Fibroblast of skin of right biceps (primary cell): Measurements from ENCODE around the gene ADCY9.
"Not testable (repeated sequence)": the region's sequence is repeated elsewhere in the genome, so short reads cannot be mapped to it uniquely, and the experiment has no call there.

Experiments
- DNase-seq: peaks from one replicate; pipeline ENCODE4 v3.0.0-alpha.2; 2013

The ADCY9 gene

GRCh38 chr16:3945751-3946603, 170.3 kb downstream of the ADCY9 start:
- DNase-seq = peak; percentile 99

DNA sequence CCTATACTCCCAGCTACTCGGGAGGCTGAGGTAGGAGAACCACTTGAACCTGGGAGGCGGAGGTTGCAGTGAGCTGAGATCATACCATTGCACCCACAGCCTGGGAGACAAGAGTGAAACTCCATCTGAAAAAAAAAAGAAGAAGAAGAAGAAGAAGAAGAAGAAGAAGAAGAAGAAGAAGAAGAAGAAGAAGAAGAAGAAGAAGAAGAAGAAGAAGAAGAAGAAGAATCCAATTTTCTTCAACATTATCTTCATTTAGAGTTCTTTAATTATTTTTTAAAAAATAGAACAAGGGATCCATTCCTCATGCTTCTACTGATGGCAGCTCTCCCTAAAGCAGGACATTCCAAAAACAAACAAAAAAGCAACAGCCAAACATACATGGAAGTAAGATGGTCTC, 171.8 kb downstream of the ADCY9 start:
- not testable (repeated sequence) for DNase-seq

GRCh38 chr16:3942146-3942545, 174.1 kb downstream of the ADCY9 start:
- not testable (repeated sequence) for DNase-seq

GRCh38 chr16:3938843-3939624, 177.2 kb downstream of the ADCY9 start:
- DNase-seq = peak; percentile 94

DNA sequence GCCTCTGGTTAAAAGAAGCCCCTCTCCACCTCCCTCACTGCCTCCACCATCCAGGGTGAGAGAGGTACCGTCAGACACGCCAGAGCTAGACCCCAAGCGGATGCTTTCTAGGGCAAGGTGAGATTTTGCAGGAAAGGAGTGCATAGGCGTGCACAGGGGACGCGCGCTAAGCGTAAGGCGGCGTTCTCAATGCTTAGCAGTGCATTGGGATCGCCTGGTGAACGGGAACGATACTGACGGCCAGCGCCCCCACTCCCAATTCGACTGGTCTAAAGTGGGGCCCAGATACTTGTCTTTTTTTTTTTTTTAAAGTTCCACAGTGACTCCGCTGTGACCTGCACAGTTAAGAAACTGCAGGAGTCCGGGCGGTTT, 177.8 kb downstream of the ADCY9 start:
- no peak for DNase-seq

DNA sequence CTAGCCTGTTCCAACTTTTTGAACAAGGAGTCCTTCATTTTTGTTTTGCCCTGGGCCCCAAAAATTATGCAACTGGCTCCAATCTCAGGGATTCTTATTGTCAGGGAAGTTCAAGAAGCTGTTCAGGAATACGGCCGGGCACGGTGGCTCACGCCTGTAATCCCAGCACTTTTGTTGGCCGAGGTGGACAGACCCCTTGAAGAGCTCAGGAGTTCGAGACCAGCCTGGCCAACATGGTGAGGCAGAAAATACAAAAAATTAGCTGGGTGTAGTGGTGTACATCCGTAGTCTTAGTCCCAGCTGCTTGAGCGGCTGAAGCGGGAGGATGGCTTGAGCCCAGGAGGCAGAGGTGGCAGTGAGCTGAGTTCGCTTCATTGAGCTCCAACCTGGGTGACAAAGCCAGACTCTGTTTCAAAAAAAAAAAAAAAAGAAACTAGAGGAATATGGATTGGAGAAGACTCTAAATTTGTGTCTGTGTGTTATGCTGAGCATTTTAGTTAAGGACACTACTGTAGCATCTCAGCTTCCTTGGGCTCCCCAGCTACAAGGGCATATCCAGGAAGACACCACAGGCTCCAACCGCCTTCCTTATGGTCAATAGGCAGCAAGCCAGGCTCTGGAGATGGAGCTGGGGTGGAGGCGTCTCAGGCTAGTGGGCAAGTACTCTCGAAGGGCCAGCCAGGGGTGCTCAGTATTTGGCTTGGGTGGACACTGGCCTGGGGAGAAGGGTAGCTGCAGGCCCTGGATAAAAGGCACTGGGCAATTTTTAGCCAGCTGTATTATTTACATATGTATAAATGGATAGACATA, 179.0 kb downstream of the ADCY9 start:
- DNase-seq = no peak

DNA sequence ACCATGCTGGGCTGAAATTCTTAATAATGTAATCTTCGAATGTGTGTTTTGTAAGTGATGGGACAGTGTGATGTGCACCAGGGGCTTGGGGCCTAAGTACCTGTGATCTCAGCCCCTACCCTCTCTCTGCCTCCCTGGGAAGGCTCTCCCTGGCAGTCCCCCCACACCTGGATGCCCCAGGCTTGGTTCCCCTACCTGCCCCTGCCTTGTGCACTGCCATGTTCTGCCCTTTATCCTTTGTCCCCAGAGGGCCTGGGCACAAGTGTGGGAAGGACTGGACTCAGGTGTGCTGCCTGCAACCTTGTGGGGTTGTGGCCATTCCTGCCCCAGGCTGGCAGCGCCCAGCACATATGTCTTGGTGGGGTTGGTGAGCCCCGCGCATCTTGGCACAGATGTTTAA, 180.3 kb downstream of the ADCY9 start:
- DNase-seq = no peak

DNA sequence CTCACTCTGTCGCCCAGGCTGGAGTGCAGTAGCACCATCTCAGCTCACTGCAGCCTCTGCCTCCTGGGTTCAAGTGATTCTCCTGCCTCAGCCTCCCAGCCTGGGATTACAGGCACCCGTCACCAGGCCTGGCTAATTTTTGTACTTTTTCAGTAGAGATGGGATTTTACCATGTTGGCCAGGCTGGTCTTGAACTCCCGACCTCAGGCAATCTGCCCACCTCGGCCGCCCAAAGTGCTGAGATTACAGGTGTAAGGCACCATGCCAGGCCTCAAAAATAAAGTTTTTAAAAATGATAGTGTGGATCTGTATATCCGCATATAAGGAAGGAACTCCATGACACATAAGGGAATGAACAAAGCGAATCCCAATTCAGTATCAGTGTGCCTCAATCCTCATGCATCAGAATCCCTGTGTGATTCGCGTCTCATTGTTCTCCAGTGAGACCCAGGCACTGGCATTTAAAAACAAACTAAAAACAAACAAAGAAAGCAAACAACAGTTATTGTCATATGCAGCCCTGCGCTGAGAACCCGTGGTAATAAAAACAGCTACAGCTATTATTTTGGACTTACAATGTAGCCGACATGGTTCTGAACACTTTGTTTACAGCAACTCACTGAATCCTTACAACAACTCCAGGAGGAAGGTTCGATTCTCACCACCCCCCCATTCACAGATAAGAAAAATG, 181.6 kb downstream of the ADCY9 start:
- no peak for DNase-seq

DNA sequence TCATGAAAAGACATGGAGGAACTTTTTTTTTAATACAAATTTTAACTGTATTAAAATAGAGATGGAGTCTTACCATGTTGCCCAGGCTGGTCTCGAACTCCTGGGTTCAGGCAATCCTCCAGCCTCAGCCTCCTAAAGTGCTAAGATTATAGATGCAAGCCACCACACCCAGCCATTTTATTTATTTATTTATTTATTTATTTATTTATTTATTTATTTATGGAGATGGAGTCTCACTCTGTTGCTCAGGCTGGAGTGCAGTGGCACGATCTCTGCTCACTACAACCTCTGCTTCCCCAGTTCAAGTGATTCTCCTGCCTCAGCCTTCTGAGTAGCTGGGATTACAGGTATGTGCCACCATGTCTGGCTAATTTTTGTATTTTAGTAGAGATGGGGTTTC, 189.1 kb downstream of the ADCY9 start:
- DNase-seq = not testable (repeated sequence)

- DNase-seq = no peak
Measured at GRCh38 chr16:3924763-3925162, 191.5 kb downstream of the ADCY9 start.

- no peak for DNase-seq
Measured at GRCh38 chr16:3922241-3922640, 194.0 kb downstream of the ADCY9 start.

DNA sequence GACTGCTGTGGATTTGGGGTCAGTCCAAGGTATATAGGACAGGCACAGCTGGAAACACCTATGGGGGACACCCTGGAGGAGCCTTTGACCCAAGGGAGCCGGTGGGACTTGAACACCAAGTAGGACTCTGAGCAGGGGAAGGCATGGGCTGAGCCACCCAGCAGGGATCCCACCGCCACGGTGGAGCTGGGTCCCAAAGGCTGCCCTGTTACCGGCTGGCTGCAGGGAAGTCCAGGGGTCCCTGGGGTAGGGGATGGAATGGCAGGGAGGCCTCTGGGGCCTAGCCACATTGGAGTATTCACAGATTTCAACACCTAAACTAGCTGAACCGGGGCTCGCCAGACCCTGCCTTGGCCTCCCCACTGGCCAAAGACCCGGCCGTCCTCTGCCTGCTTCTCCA, 196.0 kb downstream of the ADCY9 start:
- DNase-seq = no peak

GRCh38 chr16:3919413-3919812, 196.8 kb downstream of the ADCY9 start:
- no peak for DNase-seq

DNA sequence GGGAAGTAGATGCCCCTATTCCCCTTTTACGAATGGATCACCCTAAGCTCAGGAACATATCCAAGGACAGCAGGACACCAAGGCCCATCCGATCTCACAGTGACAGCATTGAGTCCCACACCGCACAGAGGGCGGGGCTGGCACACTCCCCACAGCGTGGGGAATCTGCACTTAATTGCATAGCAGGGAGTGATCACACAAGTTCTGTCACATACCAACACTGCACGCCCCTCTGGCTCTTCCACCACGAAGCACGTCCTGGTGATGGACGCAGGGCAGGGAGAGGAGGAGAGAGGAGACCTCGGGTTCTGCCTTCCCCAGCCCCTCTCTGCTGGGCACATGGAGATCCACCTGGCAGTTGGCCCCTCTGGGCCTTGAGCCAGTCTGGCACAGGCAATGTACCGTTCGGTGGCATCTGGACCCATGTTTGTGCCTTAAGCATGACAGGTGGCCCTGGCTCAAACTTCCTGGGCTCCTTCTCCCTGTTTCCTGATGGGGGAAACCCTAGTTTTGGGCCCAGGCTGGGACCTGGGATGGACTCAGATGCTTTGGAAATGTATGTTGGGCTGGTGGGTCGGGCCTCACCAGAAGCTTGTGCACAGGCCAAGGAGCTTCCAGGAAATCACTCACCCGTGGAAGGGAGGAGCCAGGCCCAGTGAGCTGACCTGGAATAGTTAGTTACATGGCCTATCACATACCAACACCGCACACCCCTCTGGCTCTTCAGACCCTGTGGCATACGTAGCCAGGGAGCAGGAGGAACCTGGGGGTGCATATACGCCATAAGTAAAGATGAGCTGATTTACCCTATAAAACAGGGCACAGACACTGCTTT, 200.6 kb downstream of the ADCY9 start:
- DNase-seq = no peak

GRCh38 chr16:3912897-3913296, 203.3 kb downstream of the ADCY9 start:
- no peak for DNase-seq
